ENCODE measurements around the gene VWA8. TPM values are rescaled to one million over a fixed set of nuclear protein-coding genes. Genes with fewer than 3 reads are reported as not detected.
A peak's percentile ranks its signal among the peaks of the same experiment; 100 is the strongest.

VWA8 gene
- total and polyA plus RNA-seq, 7 experiments from 2014 or later, result 4.8 to 26.3 (median 21.6) TPM

- Histone ChIP-seq H3K9me3 (ENCODE audit: control insufficient read depth in 2 of 3, low read length in 3 of 3) (no peaks in the 10 kb centered on the region), H3K27me3 (ENCODE audit: control insufficient read depth in 2 of 2, insufficient read depth in 2 of 2, low read length in 2 of 2) (no peaks in the 10 kb centered on the region), H3K4me1 (ENCODE audit: control insufficient read depth in 2 of 2, insufficient read depth in 2 of 2, low read length in 2 of 2) (peaks cover 0 to 7% of the 10 kb centered on the region in 2 donors), H3K36me3 (ENCODE audit: control insufficient read depth in 2 of 3, insufficient read depth in 3 of 3, low read length in 3 of 3) (no peaks in the 10 kb centered on the region), H3K4me3 (ENCODE audit: low read length) (no peak overlapping the region), H3K27ac (ENCODE audit: low read depth, low read length) (no peak overlapping the region)
- Mint-ChIP-seq H3K27me3 (peaks cover 0 to 11% (median 2%) of the 10 kb centered on the region in 5 donors), H3K27ac (no peak overlapping the region), H3K4me3 (no peak overlapping the region), H3K4me1 (peaks cover 2 to 24% (median 10%) of the 10 kb centered on the region in 7 donors), H3K9me3 (peaks cover 0 to 2% (median 0%) of the 10 kb centered on the region in 11 donors), H3K36me3 (no peaks in the 10 kb centered on the region)
- POLR2A ChIA-PET, result interaction anchor here (0.6 kb wide), 1 partner anchor 513 kb away, joined by 3 read pairs; the partner anchor contains the start of gene RGCC
- CTCF ChIA-PET, result no interaction called here
- DNase-seq (no peak), ATAC-seq (no peak)
- intact Hi-C loops (cut with micrococcal nuclease), result no loop called here
Measured at GRCh38 chr13:41970918-41971317, 10.0 kb upstream of the VWA8 start.

DNA sequence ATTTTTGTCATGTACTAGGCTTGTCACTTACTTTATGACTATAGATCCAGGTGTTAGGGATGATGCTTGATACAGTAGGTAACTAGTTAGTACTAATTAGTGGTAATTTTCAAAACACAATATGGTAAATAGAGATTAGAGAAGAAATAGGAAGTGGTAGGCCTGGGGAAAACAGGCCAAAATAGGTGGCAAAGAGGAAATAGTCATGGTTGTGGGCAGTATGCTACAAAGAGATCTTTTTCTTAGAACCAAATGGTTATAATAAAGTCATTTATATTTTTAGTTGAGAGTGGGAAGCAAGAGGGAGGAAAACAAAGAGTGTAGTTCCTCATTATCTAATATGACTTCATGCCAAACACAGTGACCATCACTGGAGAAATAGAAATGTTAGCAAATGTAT, 9.1 kb upstream of the VWA8 start:
- H3K9me3 ChIP-seq (ENCODE audit: control insufficient read depth in 2 of 3, low read length in 3 of 3), result no peaks in the 10 kb centered on the region
- peaks cover 0 to 11% (median 2%) of the 10 kb centered on the region in 5 donors for H3K27me3 Mint-ChIP-seq
- CTCF ChIA-PET, result no interaction called here
- no peak for DNase-seq
- H3K27me3 ChIP-seq (ENCODE audit: control insufficient read depth in 2 of 2, insufficient read depth in 2 of 2, low read length in 2 of 2), result no peaks in the 10 kb centered on the region
- H3K4me3 ChIP-seq (ENCODE audit: low read length), result no peak overlapping the region
- ATAC-seq, result no peak
- H3K4me1 Mint-ChIP-seq, result peaks cover 2 to 24% (median 10%) of the 10 kb centered on the region in 7 donors
- no peak overlapping the region for H3K27ac ChIP-seq (ENCODE audit: low read depth, low read length)
- no peaks in the 10 kb centered on the region for H3K36me3 ChIP-seq (ENCODE audit: control insufficient read depth in 2 of 3, insufficient read depth in 3 of 3, low read length in 3 of 3)
- no peak overlapping the region for H3K27ac Mint-ChIP-seq
- no peak overlapping the region for H3K4me3 Mint-ChIP-seq
- H3K36me3 Mint-ChIP-seq, result no peaks in the 10 kb centered on the region
- intact Hi-C loops (cut with micrococcal nuclease), result no loop called here
- POLR2A ChIA-PET, result no interaction called here
- peaks cover 0 to 7% of the 10 kb centered on the region in 2 donors for H3K4me1 ChIP-seq (ENCODE audit: control insufficient read depth in 2 of 2, insufficient read depth in 2 of 2, low read length in 2 of 2)
- peaks cover 0 to 2% (median 0%) of the 10 kb centered on the region in 11 donors for H3K9me3 Mint-ChIP-seq

GRCh38 chr13:41969072-41969471, 8.2 kb upstream of the VWA8 start:
- Histone ChIP-seq H3K27ac (ENCODE audit: low read depth, low read length) (no peak overlapping the region), H3K9me3 (ENCODE audit: control insufficient read depth in 2 of 3, low read length in 3 of 3) (no peaks in the 10 kb centered on the region), H3K4me1 (ENCODE audit: control insufficient read depth in 2 of 2, insufficient read depth in 2 of 2, low read length in 2 of 2) (peaks cover 0 to 7% of the 10 kb centered on the region in 2 donors), H3K36me3 (ENCODE audit: control insufficient read depth in 2 of 3, insufficient read depth in 3 of 3, low read length in 3 of 3) (no peaks in the 10 kb centered on the region), H3K27me3 (ENCODE audit: control insufficient read depth in 2 of 2, insufficient read depth in 2 of 2, low read length in 2 of 2) (no peaks in the 10 kb centered on the region), H3K4me3 (ENCODE audit: low read length) (no peak overlapping the region)
- H3K27ac Mint-ChIP-seq, result no peak overlapping the region
- no peak for DNase-seq
- ChIA-PET CTCF (no interaction called here), POLR2A (no interaction called here)
- H3K27me3 Mint-ChIP-seq, result peaks cover 0 to 11% (median 4%) of the 10 kb centered on the region in 5 donors
- no peaks in the 10 kb centered on the region for H3K36me3 Mint-ChIP-seq
- H3K4me3 Mint-ChIP-seq, result no peak overlapping the region
- H3K4me1 Mint-ChIP-seq, result peaks cover 0 to 24% (median 10%) of the 10 kb centered on the region in 7 donors
- ATAC-seq, result no peak
- H3K9me3 Mint-ChIP-seq, result peaks cover 0 to 2% (median 0%) of the 10 kb centered on the region in 11 donors
- intact Hi-C loops (cut with micrococcal nuclease), result no loop called here

- Histone ChIP-seq H3K4me3 (ENCODE audit: low read length) (no peak overlapping the region), H3K36me3 (ENCODE audit: control insufficient read depth in 2 of 3, insufficient read depth in 3 of 3, low read length in 3 of 3) (no peaks in the 10 kb centered on the region), H3K27ac (ENCODE audit: low read depth, low read length) (no peak overlapping the region), H3K27me3 (ENCODE audit: control insufficient read depth in 2 of 2, insufficient read depth in 2 of 2, low read length in 2 of 2) (no peaks in the 10 kb centered on the region), H3K4me1 (ENCODE audit: control insufficient read depth in 2 of 2, insufficient read depth in 2 of 2, low read length in 2 of 2) (peaks cover 3 to 7% of the 10 kb centered on the region in 2 donors), H3K9me3 (ENCODE audit: control insufficient read depth in 2 of 3, low read length in 3 of 3) (no peaks in the 10 kb centered on the region)
- Mint-ChIP-seq H3K4me3 (peak overlapping the region in 1 of 10 donors; percentile 37), H3K27me3 (peaks cover 0 to 4% (median 0%) of the 10 kb centered on the region in 5 donors), H3K4me1 (peaks cover 2 to 22% (median 14%) of the 10 kb centered on the region in 7 donors), H3K9me3 (no peaks in the 10 kb centered on the region), H3K27ac (no peak overlapping the region), H3K36me3 (no peaks in the 10 kb centered on the region)
- DNase-seq, result no peak
- ChIA-PET POLR2A (interaction anchor here (0.6 kb wide), 2 partner anchors 11 to 81 kb away, joined by 3 to 5 read pairs; no protein-coding TSS in a partner anchor), CTCF (no interaction called here)
- intact Hi-C loops (cut with micrococcal nuclease), result no loop called here
- no peak for ATAC-seq
Measured at GRCh38 chr13:41966671-41967070, 5.8 kb upstream of the VWA8 start.

GRCh38 chr13:41962994-41963393, 2.1 kb upstream of the VWA8 start:
- peak overlapping the region in 3 of 9 donors; percentile 15 to 28 (median 21) for H3K27ac Mint-ChIP-seq
- peaks cover 0 to 2% (median 0%) of the 10 kb centered on the region in 5 donors for H3K27me3 Mint-ChIP-seq
- peaks cover 0 to 3% (median 0%) of the 10 kb centered on the region in 3 experiments for H3K36me3 ChIP-seq (ENCODE audit: control insufficient read depth in 2 of 3, insufficient read depth in 3 of 3, low read length in 3 of 3)
- intact Hi-C loops (cut with micrococcal nuclease), result loop anchor here in 1 of 2 donors (5.0 kb wide), 1 partner anchor 606 kb away; no protein-coding TSS in a partner anchor
- peaks cover 0 to 2% (median 0%) of the 10 kb centered on the region in 5 donors for H3K36me3 Mint-ChIP-seq
- no peak overlapping the region for H3K27ac ChIP-seq (ENCODE audit: low read depth, low read length)
- peaks cover 14 to 16% of the 10 kb centered on the region in 2 donors for H3K4me1 ChIP-seq (ENCODE audit: control insufficient read depth in 2 of 2, insufficient read depth in 2 of 2, low read length in 2 of 2)
- no peak for DNase-seq
- no peak overlapping the region for H3K4me3 ChIP-seq (ENCODE audit: low read length)
- H3K9me3 ChIP-seq (ENCODE audit: control insufficient read depth in 2 of 3, low read length in 3 of 3), result no peaks in the 10 kb centered on the region
- POLR2A ChIA-PET, result no interaction called here
- ATAC-seq, result no peak
- H3K4me3 Mint-ChIP-seq, result peak overlapping the region in 2 of 10 donors; percentile 0
- no peaks in the 10 kb centered on the region for H3K27me3 ChIP-seq (ENCODE audit: control insufficient read depth in 2 of 2, insufficient read depth in 2 of 2, low read length in 2 of 2)
- no peaks in the 10 kb centered on the region for H3K9me3 Mint-ChIP-seq
- H3K4me1 Mint-ChIP-seq, result peaks cover 17 to 50% (median 38%) of the 10 kb centered on the region in 7 donors
- CTCF ChIA-PET, result no interaction called here

DNA sequence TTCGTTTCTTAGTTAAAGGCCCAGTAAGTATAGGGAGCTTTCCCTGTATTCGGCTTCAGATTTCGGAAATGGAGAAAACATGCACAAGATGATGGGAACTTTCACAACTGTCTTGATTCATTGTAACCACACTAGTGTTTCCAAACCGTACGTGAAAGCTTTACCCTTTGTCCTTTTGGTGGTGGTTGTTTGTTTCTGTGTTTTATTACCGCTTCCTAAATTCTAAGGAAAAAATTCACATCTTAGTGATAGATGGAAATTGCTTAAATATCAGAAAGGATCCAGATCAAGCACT, 504 bp upstream of the VWA8 start:
- Histone ChIP-seq H3K27me3 (ENCODE audit: control insufficient read depth in 2 of 2, insufficient read depth in 2 of 2, low read length in 2 of 2) (no peaks in the 10 kb centered on the region), H3K36me3 (ENCODE audit: control insufficient read depth in 2 of 3, insufficient read depth in 3 of 3, low read length in 3 of 3) (peaks cover 0 to 3% (median 0%) of the 10 kb centered on the region in 3 experiments), H3K4me3 (ENCODE audit: low read length) (peak overlapping the region; percentile 86), H3K4me1 (ENCODE audit: control insufficient read depth in 2 of 2, insufficient read depth in 2 of 2, low read length in 2 of 2) (peaks cover 14 to 16% of the 10 kb centered on the region in 2 donors), H3K9me3 (ENCODE audit: control insufficient read depth in 2 of 3, low read length in 3 of 3) (no peaks in the 10 kb centered on the region), H3K27ac (ENCODE audit: low read depth, low read length) (peak overlapping the region; percentile 84)
- H3K4me1 Mint-ChIP-seq, result peaks cover 19 to 58% (median 43%) of the 10 kb centered on the region in 7 donors
- peaks cover 0 to 2% (median 0%) of the 10 kb centered on the region in 5 donors for H3K27me3 Mint-ChIP-seq
- intact Hi-C loops (cut with micrococcal nuclease), result loop anchor here (1.0 to 5.0 kb wide), 13 partner anchors 45 to 1191 kb away; partner anchors contain the start of genes DGKH (in 2 of the 2), MTRF1 (in 2 of the 2), AKAP11 (in 1 of the 2) and MRPS31 (in 1 of the 2)
- peak overlapping the region; percentile 92 to 97 (median 94) for H3K4me3 Mint-ChIP-seq
- ATAC-seq (no peak), DNase-seq (no peak)
- POLR2A ChIA-PET, result interaction anchor here (0.7 to 2.6 kb wide), 7 partner anchors 12 to 114 kb away, joined by 3 to 12 read pairs (median 3); partner anchors contain the start of gene DGKH
- H3K9me3 Mint-ChIP-seq, result no peaks in the 10 kb centered on the region
- H3K27ac Mint-ChIP-seq, result peak overlapping the region; percentile 82 to 99 (median 95)
- H3K36me3 Mint-ChIP-seq, result peaks cover 0 to 5% (median 0%) of the 10 kb centered on the region in 5 donors
- CTCF ChIA-PET, result no interaction called here
